ENCODE measurements around the gene UBE2H. TPM values are rescaled to one million over a fixed set of nuclear protein-coding genes. Genes with fewer than 3 reads are reported as not detected.

UBE2H gene
- total and polyA plus RNA-seq, 10 of the 15 experiments (the other 5 are each of a cell fraction or from before 2014, with no cell fraction given), result 15.6 to 75.5 (median 32.8) TPM

DNA sequence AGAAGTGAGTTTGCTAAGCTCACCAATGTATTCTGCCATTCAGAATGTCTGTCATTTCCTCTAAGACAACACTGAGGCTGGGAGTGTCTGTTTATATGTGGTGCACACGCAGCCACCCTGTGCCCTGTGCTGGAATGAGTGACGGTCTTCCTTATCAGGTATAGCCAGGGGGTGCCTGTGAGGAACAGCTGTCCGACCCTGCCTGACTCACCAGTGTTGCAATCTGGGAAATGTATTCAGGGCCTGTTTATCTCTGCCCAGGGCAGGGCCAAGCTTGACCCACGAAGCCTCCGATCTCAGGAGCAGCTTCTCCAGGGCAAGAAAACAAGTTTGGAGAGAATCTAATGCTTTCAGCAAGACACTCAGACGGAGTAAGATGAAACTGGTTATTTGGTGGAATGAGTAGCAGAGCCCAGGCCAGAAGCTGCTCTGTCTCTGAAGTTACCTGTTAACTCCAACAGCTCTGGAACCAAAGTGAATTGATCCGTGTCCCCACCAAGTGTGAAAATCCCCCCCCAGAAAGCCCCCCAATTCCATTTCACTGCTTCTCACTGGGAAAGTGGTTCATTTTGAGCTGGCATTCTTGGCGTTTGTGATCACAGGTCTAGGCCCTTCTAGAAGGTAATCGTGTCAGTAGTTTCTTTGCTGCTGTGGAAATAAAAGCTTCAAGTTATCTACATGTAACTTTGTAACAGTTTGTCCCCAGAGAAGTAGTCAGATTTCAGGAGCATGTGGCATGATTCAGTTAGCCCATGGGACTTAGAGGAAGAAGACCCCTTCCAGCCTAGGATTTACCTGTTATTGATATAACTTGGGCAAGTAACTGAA is 6.1 kb upstream of the UBE2H start:
- no TSS peak for BruUV-seq (replicated peaks)
- Histone ChIP-seq H3K79me2 (ENCODE audit: control insufficient read depth, insufficient read depth, low read length) (no peaks in the 10 kb centered on the region), H3K4me2 (ENCODE audit: control insufficient read depth, insufficient read depth) (no peak overlapping the region), H3K9me3 (replicated peaks; ENCODE audit: control insufficient read depth, insufficient read depth, low read length) (no peaks in the 10 kb centered on the region), H2AFZ (ENCODE audit: control insufficient read depth, low read depth, low read length) (no peak overlapping the region; the same call in 1 of the 2 replicates), H3K4me1 (ENCODE audit: control insufficient read depth, insufficient read depth, low read length) (no peaks in the 10 kb centered on the region), H3K27ac (ENCODE audit: control insufficient read depth, insufficient read depth) (no peak overlapping the region), H3K36me3 (ENCODE audit: control insufficient read depth in 2 of 2, insufficient read depth in 2 of 2, low read length in 1 of 2) (no peaks in the 10 kb centered on the region), H3K27me3 (replicated peaks in 1 of 2; ENCODE audit: control insufficient read depth in 2 of 2, insufficient read depth in 2 of 2, low read length in 1 of 2) (no peaks in the 10 kb centered on the region), H4K20me1 (ENCODE audit: control insufficient read depth, insufficient read depth) (no peaks in the 10 kb centered on the region), H3K9ac (ENCODE audit: control insufficient read depth, insufficient read depth, low read length) (no peak overlapping the region), H3K4me3 (no peak overlapping the region)
- ChIA-PET SMC1A (ENCODE audit: uncharacterized antibody, unreplicated experiment) (interaction anchor here (1.2 to 1.5 kb wide), 3 partner anchors 26 to 50 kb away, joined by 3 to 4 read pairs (median 4); no protein-coding TSS in a partner anchor), CTCF (interaction anchor here (0.6 to 1.3 kb wide), 5 partner anchors 27 to 1075 kb away, joined by 3 to 5 read pairs (median 3); no protein-coding TSS in a partner anchor), RAD21 (ENCODE audit: unreplicated experiment) (interaction anchor here (1.4 to 1.9 kb wide), 3 partner anchors 10 to 51 kb away, joined by 4 to 11 read pairs (median 4); no protein-coding TSS in a partner anchor), POLR2A (interaction anchor here (0.6 kb wide), 1 partner anchor 46 kb away, joined by 6 read pairs; no protein-coding TSS in a partner anchor)
- intact Hi-C loops (cut with micrococcal nuclease; ENCODE audit: unreplicated experiment), result no loop called here
- TF ChIP-seq ZNF217 (IDR thresholded peaks at IDR 0.05), result no peak
- TF ChIP-seq YY1 (IDR thresholded peaks at IDR 0.05; ENCODE audit: low read depth, low read length), result no peak
- TF ChIP-seq ZNF274 (IDR thresholded peaks at IDR 0.05; ENCODE audit: insufficient read depth, insufficient read length), result no peak
- no peak for TF ChIP-seq RBBP5 (conservative IDR thresholded peaks at IDR 0.05)
- TF ChIP-seq NR2F1 (conservative IDR thresholded peaks at IDR 0.05), result no peak
- TF ChIP-seq FOXK2 (IDR thresholded peaks at IDR 0.05), result no peak
- TF ChIP-seq RCOR1 (conservative IDR thresholded peaks at IDR 0.05; ENCODE audit: low read depth, low read length), result no peak
- TF ChIP-seq RUNX3 (IDR thresholded peaks at IDR 0.05; ENCODE audit: low read length), result no peak
- no peak for TF ChIP-seq SMAD5 (IDR thresholded peaks at IDR 0.05; ENCODE audit: low read depth)
- 33% methylated on average over 9 of the region's 9 CpGs for WGBS (ENCODE audit: insufficient coverage, insufficient replicate concordance, low lambda C conversion rate, missing lambda C conversion rate)
- ATAC-seq, result peak; percentile 38; the same call in 2 of the 3 replicates
- no peak for DNase-seq (ENCODE audit: low read depth, low spot score)
- FAIRE-seq, result no peak
- in situ Hi-C loops (cut with MboI), result no loop called here

All from GM12878 (cell line).